GM21576 (cell line): ENCODE results near the gene VEZF1.
"Not testable (repeated sequence)": the region's sequence is repeated elsewhere in the genome, so short reads cannot be mapped to it uniquely, and the experiment has no call there.

Experiments
- ATAC-seq: cut with Tn5 transposase; IDR thresholded peaks from one replicate; pipeline ENCODE4 v1.9.1; 2021; ENCODE audit warnings: mild to moderate bottlenecking, moderate library complexity; ENCODE audit not compliant: unreplicated experiment

Gene VEZF1

GRCh38 chr17:57974053-57974824 lies 13.8 kb downstream of the VEZF1 start:
- ATAC-seq, result not testable (repeated sequence)

GRCh38 chr17:57972151-57972550 lies 15.9 kb downstream of the VEZF1 start:
- no peak for ATAC-seq

GRCh38 chr17:57971572-57971971 lies 16.5 kb downstream of the VEZF1 start:
- no peak for ATAC-seq

- no peak for ATAC-seq
Observed at GRCh38 chr17:57970710-57971109, 17.3 kb downstream of the VEZF1 start.

- ATAC-seq, result no peak
Observed at GRCh38 chr17:57968456-57968855, 19.6 kb downstream of the VEZF1 start.

GRCh38 chr17:57966875-57967274 lies 21.2 kb downstream of the VEZF1 start:
- no peak for ATAC-seq

GRCh38 chr17:57966246-57966645 lies 21.8 kb downstream of the VEZF1 start:
- ATAC-seq, result no peak

GRCh38 chr17:57965521-57966160 lies 22.4 kb downstream of the VEZF1 start:
- ATAC-seq, result no peak

GRCh38 chr17:57963149-57963511 lies 24.9 kb downstream of the VEZF1 start:
- ATAC-seq, result no peak

- no peak for ATAC-seq
Observed at GRCh38 chr17:57962279-57963148, 25.5 kb downstream of the VEZF1 start.

GRCh38 chr17:57959929-57960328 lies 28.1 kb downstream of the VEZF1 start:
- ATAC-seq, result no peak

GRCh38 chr17:57958391-57958790 lies 29.7 kb downstream of the VEZF1 start:
- not testable (repeated sequence) for ATAC-seq

GRCh38 chr17:57957886-57958285 lies 30.2 kb downstream of the VEZF1 start:
- ATAC-seq, result no peak

- no peak for ATAC-seq
Observed at GRCh38 chr17:57957120-57957850, 30.8 kb downstream of the VEZF1 start.

- ATAC-seq, result peak; percentile 62
Observed at GRCh38 chr17:57956291-57957119, 31.5 kb downstream of the VEZF1 start.

- ATAC-seq, result no peak
Observed at GRCh38 chr17:57955183-57955931, 32.7 kb downstream of the VEZF1 start, which contains the start of gene CUEDC1. TSS of gene CUEDC1 (minus strand) at chr17:57955412. CDS start at chr17:57885564, 69,848 bp downstream.

GRCh38 chr17:57954397-57955182 lies 33.5 kb downstream of the VEZF1 start:
- ATAC-seq, result no peak

GRCh38 chr17:57953705-57954396 lies 34.2 kb downstream of the VEZF1 start:
- no peak for ATAC-seq
